ENCODE measurements around the gene GALNT1.

- no peak for TF ChIP-seq POLR2A (IDR thresholded peaks at IDR 0.05)
- TF ChIP-seq, protein P1, sequence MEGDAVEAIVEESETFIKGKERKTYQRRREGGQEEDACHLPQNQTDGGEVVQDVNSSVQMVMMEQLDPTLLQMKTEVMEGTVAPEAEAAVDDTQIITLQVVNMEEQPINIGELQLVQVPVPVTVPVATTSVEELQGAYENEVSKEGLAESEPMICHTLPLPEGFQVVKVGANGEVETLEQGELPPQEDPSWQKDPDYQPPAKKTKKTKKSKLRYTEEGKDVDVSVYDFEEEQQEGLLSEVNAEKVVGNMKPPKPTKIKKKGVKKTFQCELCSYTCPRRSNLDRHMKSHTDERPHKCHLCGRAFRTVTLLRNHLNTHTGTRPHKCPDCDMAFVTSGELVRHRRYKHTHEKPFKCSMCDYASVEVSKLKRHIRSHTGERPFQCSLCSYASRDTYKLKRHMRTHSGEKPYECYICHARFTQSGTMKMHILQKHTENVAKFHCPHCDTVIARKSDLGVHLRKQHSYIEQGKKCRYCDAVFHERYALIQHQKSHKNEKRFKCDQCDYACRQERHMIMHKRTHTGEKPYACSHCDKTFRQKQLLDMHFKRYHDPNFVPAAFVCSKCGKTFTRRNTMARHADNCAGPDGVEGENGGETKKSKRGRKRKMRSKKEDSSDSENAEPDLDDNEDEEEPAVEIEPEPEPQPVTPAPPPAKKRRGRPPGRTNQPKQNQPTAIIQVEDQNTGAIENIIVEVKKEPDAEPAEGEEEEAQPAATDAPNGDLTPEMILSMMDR (IDR thresholded peaks at IDR 0.05) = no peak
These were observed 133.0 kb downstream of the GALNT1 start for GRCh38 chr18:35714539-35714938.
